Measurements from ENCODE around the gene MB21D2. TPM values are rescaled to one million over a fixed set of nuclear protein-coding genes. Genes with fewer than 3 reads are reported as not detected.
A peak's percentile ranks its signal among the peaks of the same experiment; 100 is the strongest.

The MB21D2 gene
- total RNA-seq, 1 experiment from 2014 or later: 54.1 TPM

DNA sequence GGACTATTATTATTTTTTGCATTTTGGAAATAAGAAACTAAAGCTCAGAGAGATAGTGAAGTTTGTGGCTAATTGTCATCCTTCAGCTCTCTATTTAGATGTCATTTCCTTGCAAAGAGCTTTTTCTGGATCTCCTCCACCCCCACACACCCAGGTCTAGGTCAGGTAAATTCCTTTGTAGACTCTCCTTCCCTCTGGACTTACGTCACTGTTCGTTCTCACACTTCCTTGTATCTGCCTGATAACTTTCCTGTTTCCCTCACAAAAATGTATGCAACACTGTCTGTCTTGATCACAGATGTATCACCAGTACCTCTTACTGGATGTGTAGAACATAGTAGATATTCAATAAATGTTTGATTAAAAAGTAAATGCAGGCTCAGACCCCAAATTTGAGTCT is 6.1 kb upstream of the MB21D2 start:
- DNase-seq (ENCODE audit: low read depth): no peak

DNA sequence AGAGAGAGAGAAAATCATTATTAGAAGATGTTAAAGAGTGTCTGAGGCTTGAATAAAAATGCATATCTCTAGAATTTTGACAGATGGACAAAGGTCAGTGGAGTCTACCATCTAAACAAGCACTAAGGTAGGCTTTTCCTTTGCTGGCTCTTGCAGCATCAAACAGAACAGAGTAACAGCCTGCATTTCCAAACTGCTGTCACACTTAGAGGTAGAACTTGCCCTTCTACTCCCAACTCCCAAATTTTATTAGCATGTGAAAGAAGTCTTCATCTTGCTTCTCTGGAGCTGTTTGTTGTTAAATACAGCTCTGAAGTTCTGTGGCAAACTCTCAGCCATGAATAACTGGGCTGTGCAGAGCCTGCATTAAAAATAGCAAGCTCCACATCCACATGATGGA is 4.1 kb upstream of the MB21D2 start:
- no peak for DNase-seq (ENCODE audit: low read depth)

DNA sequence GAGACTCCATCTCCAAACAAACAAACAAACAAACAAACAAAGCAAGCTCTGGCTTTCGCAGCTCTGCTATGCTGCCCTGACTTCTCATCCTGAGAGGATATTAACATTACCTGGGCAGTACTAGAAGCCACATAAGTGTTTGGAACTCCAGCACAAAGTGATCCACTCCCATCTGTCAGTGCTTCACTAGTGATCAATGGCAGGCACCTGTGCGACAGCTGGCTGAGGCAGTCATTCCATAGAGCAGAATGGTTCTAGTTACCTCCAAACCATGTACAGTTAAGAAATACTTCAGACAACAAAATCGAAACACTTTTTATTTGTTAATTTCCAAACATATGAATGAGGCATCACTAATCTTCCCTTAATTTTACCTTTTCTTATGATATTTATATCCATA is 2.8 kb upstream of the MB21D2 start:
- no peak for DNase-seq (ENCODE audit: low read depth)

DNA sequence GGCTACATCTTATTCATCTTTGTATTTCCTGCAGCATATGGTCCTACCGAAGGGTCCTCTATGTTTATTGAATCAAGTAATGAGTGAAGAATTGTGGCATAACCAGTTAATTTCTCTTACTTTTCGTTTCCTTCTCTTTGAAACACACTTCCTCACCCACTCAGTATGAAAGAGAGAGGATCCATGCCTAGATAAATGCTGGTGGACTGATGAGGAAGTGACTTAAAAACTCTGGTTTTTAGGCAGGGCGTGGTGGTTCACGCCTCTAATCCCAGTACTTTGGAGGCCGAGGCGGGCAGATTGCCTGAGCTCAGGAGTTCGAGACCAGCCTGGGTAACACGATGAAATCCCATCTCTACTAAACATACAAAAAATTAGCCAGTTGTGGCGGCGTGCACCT is 2.2 kb upstream of the MB21D2 start:
- DNase-seq (ENCODE audit: low read depth): no peak

DNA sequence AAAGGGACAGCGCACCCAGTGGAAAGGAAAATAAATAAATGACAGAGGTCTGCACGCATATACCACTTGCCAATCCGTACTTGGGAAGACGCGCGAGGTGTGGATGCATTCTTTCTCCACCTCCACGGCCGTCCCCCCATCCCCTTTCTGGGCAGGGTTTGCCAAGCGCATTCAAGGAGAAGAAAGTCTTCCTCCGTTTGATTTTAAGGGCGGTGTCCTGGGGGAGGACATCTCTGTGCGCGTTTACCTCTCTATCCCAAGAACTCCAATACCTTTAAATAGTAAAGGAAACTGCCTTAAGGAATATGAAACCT is 576 bp upstream of the MB21D2 start:
- no peak for DNase-seq (ENCODE audit: low read depth)

DNA sequence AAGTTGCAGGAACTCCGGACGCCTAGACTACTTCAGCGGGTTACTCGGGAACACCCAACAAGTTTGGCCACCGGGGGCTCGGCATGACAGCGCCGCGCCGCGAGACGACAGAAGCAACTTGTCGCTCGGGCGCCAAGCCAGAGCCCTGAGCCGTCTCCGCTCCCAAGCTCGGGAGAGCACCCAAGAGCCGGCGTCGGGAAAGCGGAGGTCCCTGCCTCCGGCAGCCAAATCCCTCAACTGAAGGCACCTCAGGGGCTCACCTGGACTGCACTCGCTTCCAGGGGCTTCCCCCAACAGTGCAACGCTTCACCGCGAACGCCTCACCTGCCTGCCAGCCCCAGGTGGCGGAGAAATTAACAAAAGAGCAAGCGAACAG is 640 bp downstream of the MB21D2 start:
- DNase-seq (ENCODE audit: low read depth): peak; percentile 77

DNA sequence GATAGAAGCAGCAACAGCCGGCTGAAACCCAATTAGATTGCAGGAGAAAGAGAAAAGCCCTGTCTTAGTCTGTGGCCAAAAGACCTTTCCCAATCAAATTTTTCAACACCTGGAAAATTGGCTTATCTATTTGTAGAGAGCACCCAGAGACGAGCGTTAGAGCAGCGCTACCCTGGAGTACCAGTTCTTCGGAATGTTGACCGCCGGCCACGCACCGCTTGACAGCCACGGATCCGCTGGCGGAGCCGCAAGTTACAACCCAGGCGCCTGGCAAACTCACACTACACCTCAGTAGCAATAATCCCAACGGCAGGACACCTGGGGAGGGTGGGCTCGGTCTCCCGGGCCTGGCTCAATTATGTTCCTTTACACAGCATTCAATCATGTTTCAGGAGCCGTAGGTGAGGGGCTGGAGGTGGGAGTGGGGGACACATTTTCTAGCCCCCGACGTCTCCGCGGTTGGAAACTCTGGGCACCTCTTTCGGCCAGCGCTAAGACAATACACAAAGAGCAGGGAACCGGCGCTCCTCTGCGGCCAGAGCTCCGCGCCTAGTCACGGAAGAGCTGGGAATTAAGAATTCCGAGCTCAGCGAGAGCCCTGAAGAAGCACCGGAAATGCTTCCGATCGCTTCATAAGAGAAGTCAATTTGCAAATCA is 1.2 kb downstream of the MB21D2 start:
- DNase-seq (ENCODE audit: low read depth): peak; percentile 46

DNA sequence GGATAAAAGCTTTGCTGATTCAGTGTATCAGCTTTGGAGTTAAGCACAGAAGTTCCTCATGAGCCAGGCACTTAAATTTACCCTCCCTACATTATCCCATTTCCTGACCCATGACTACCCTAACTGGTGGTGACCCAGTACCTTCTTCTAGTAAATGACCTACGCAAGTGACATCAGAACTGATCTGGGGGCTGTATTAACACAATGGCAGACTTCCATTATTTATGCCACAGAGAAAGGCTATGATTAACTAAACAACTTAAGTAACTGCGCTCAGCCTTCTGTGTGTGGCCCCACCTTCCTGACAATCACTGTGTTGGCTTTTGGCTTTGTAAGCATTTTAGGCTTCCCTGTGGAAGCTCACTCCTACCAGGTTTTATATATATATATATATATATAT is 1.9 kb downstream of the MB21D2 start:
- peak; percentile 52 for DNase-seq (ENCODE audit: low read depth)

DNA sequence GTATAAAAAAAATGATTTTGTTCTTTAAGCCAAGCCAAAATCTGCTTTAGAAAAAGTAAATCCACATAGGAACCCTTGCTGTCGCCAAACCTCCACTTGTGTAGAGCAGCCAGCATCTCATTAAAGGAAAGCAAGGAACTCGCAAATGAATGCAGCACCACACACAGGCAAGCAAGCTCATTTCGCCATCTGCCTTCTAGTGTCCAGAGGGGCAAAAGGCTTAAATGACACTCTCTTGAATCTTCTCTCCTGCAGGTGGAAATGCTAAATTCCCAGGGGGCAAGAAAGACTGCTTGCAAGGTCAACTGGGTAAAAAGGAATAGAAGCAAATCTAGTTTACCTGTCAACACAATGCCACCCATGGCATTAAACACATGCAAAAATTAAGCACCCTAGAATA is 2.4 kb downstream of the MB21D2 start:
- DNase-seq (ENCODE audit: low read depth): peak; percentile 70

DNA sequence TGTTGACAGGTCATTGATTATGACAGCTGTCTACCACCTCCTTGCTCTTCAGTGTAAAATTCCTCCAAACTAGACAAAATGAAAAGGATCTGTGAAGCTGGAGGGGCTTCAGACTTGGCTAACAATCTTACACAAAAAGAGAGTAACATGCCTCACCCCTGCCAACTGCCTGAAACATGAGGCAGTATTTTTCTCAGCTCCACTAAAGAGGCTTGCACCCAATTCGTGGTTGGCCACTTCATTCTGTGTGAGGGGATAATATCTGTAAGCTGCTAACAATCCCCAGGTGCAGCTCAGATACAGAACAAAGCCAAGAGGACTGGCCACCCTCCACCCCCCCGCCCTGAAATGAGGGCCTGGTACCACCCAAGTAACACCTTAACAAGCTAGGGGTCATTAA is 2.8 kb downstream of the MB21D2 start:
- DNase-seq (ENCODE audit: low read depth): no peak

DNA sequence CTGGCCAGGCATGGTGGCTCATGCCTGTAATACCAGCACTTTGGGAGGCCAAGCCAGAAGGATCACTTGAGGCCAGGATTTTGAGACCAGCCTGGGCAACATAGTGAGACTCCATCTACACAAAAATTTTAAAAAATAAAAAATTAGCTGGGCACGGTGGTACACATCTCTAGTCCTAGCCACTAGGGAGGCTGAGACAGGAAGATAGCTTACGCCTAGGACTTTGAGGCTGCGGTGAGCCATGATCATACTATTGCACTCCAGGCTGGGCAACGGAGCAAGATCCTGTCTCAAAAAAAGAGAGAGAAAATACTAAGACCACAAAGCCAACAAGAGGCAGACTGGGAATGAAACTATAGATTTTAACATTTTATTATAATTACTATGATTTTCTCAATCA is 4.1 kb downstream of the MB21D2 start:
- no peak for DNase-seq (ENCODE audit: low read depth)

DNA sequence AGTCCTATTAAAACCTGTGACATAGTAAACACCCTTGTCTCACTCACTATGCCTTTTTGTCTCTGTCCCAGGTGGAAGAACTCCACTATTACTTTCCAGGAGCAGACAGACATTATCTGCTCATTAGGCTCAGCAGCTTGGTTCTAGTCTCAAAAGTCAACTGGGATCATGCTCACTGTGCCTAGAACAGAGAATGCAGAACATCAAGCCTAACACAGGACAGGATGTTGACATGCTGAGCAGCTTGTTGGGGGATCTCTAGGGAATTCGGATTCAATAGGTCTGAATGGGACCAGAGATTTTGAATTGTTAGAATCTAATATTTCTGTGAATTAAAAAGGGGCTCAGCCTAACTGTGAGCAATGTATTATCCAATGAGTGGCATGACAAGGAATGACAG is 6.4 kb downstream of the MB21D2 start:
- no peak for DNase-seq (ENCODE audit: low read depth)

DNA sequence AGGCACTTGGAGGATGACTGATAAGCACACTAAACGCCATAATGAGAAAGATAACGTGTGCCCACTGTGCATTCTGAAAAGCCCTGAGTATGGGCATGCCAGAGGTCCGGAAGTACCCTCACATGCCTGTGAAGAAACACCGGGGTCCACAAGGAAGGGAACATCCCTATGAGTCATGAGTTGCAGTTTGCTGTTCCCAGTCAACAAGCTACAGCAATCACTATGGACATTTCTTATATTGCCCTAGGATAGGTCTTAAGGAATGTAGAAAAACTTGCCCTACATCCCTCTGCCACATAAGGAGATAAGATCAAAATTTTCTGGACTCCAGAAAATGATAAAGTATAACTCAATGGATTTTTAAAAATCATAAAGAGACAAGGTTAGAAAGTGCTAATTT is 9.9 kb downstream of the MB21D2 start:
- DNase-seq (ENCODE audit: low read depth): no peak

DNA sequence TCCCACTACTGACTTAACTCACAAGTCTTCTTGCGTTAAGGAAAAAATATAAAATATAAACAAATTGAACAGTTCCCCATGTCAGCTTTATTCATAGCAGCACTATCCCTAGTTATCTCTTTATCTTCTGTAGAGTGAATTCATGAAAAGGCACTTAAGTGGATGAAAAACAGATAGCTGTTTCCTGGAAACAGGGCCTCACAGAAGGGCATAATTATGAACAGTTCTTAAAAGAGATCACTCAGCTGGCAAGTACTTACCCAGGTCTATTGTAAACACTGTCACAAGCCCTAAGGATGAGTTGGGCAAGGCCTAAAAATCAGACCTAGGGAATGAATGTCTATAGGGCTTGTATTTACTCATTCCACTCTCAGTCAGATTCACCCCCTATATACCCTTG is 10.7 kb downstream of the MB21D2 start:
- DNase-seq (ENCODE audit: low read depth): no peak

DNA sequence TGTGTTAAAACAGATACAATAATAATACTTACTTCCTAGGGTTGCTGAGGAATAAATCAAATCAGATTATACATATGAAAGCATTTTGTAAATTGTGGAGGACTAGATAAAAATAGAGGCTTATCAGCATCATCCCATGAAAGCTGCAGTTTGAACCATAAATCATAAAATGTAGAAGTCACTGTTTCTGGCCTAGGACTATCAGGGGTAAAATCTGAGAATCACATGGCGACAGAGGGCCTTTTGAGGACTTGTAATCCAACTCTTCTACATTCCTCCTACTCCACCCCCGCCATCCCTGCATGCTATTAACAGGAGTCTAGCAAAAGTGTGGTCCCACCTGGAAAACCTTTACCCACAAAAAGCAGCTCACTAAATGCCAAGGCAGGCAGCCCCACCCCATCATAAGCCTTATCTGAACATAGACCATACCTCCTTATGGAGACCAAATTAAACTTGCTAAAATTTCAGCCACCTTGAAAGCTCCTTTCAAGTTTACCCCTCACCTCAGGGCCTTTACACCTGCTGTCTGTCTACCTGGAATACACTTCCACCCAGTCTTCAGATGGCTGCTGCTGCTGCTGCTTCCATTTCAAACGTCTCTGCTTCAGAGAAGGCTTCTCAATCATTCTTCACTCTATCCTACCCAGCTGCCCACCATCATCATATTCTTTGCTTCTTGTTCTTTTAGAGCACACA is 11.5 kb downstream of the MB21D2 start:
- DNase-seq (ENCODE audit: low read depth): no peak

DNA sequence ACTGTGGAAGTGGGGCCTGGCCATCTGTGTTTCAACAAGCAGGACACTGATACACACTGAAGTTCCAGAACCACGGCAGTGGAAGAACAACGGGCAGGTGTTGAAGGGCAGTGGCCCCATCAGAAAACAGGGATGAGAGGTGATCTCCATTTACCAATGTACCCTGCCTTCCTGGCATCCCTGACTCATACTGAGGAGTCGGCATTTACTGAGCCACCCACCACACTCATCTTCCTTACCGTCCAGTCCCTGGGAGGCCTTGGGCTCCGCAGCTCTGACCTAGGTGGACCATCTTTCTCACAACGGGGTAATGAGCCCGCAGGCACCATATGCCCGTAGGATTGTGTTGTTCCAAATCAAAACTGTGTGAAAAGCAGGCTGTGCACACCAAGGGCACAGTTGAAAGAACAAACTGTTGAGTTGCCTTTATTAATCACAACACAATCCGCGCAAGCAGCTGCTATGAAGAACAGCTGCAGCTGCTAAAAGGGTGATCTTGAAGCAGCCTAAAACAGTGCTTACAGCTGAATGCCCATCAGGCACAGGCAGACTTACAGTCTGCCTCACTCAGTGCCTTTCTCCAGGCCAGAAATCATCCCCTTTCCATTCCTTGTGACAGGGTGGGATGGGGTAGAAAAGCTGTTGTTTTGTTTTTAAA is 12.9 kb downstream of the MB21D2 start:
- DNase-seq (ENCODE audit: low read depth): no peak

DNA sequence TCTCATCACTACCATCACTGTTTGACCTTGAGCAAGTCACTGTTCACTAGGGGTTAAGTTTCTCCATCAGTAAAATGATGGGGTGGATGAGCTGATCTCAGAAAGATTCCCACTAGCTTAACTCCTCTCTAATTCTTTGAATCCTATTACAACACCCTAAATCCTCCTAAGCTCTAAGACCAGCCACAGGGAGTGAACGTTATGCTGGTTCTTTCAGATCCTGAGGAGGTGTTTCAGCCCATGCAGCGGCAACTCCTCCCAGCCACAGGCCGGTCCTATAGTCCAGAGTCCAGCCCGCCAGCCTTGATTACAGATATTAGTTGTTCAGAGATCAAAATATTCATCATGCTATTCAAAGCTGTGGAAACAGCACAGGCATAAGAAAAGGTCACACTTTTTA is 15.1 kb downstream of the MB21D2 start:
- no peak for DNase-seq (ENCODE audit: low read depth)

DNA sequence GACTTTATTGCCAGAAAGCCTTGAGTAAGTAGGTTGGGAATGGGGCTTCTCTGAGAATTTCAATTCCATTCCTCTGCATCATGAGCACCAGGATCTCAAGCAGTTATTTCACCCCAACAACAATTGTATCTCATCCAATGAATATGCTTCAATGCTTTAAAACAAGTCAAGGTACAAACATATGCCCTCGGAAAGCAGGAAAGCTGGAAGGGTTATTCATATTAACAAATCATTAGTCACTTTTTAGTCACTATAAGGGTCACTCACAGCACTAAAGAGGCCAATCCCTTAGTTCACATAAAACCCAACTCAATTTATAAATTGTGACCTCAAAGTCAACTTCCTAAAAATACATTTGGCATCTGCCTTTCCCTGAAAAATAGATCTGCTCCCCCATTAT is 16.2 kb downstream of the MB21D2 start:
- peak; percentile 82 for DNase-seq (ENCODE audit: low read depth)

DNA sequence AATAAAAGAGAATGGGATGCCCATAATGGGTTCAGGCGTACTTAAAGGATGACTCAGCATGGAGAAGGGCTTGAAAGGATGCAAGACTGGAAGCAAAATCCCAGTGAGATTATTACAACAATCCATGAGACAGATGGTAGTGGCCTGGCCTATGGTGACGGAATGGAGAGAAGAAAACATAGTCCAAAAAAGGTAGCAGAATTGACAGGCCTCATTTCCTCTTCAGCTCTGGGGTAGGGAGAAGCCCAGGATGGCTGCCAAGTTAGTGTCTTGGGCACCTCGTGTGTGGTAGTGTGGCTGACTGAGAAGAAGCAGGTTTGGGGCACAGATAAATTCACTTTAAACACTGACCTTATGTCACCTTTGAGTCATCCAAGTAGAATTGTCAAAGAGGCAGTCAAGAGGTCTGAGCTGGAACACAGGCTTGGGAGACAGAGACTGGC is 18.1 kb downstream of the MB21D2 start:
- DNase-seq (ENCODE audit: low read depth): peak; percentile 97

DNA sequence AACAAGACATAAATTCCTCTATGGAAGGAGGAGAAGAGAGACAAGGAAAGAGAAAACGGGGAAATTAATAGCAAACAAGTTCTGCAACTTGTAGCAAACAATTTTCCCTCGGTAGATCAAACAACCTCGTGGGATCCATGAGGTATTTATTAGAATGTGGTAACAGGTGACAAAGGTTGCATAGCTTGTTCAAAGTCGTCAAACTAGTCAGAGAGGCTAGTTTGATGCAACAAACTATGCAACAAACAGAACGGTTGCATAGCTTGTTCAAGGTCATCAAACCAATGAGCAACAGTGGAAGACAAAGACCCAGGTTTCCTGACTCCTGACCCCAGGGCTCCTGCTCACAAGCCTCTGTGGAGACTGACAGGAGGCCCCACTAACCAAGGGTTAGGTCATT is 20.7 kb downstream of the MB21D2 start:
- DNase-seq (ENCODE audit: low read depth): no peak

DNA sequence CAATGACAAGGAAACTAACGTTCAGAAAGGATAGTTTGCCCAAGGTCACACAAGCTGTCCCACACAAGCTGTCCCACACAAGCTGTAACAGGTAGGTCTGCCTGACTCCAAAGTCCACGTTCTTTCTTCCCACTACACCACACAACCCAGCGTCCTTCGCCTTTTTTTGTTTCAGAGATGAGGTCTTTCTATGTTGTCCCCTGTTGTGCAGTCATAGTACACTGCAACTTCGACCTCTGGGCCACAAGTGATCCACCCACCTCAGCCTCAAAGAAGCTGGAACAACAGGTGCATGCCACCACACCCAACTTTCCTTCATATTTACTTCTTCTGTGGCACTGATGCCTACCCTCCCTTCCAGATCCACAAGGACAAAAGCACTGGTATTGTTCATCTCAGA is 21.4 kb downstream of the MB21D2 start:
- no peak for DNase-seq (ENCODE audit: low read depth)

DNA sequence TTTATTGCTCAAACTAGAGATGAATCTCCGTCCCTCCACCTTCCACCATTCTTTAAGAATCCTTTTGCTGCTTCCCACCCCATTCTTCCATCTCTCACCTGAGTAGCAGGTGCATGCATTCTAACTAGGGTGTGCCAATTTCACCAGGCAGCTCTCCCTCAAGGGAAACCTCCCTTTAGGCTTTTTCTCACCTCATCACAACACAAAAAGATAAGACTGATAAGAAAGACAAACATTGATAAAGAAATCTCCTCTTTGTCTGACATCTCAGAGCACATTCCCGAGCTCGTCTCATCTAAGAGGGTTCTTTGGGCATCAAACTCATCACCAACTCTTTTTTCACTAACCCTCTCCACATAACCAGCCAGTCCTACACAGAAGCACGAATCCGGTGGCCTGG is 23.0 kb downstream of the MB21D2 start:
- no peak for DNase-seq (ENCODE audit: low read depth)

DNA sequence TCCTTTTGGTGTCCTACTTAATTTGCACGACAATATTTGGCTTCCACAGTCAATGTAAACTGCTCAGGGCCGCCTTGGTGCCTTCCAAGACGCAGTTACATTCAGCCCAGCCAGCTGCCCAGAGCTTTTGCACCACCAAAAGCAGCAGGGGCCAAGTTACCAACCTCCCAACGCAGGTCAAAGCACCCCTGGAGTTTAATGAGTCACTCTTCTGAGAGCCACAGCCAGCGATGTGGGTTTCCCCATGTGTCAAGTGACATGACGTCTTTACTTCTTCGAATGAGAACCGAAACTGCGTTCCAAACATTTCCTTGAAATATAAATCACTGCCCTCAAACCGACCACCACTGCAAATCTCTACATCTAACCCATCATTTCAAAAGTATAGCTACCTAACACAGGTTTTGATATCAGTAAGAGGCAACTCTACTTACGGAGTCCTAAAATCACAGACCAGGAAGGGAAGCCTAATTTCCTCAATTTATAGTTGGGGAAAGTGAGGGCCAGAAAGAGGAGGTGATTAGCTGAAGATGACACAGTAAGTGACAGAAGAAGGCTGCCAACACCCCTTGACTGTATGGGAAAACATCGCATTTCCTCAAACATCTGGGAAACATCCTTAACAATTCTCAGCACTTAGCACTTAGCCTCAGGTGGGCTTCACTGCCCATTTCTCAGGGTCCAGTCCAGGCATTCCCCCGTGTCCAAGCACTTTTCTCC is 24.5 kb downstream of the MB21D2 start:
- peak; percentile 97 for DNase-seq (ENCODE audit: low read depth)
